Activated naive CD4-positive, alpha-beta T cell (primary cell): ENCODE results near the gene ACTR6.

Experiments used
- DNase-seq, 4 experiments: peaks; one replicate each; lab custom pipeline; 2025; lab: John Stamatoyannopoulos, UW

ACTR6 gene

DNA sequence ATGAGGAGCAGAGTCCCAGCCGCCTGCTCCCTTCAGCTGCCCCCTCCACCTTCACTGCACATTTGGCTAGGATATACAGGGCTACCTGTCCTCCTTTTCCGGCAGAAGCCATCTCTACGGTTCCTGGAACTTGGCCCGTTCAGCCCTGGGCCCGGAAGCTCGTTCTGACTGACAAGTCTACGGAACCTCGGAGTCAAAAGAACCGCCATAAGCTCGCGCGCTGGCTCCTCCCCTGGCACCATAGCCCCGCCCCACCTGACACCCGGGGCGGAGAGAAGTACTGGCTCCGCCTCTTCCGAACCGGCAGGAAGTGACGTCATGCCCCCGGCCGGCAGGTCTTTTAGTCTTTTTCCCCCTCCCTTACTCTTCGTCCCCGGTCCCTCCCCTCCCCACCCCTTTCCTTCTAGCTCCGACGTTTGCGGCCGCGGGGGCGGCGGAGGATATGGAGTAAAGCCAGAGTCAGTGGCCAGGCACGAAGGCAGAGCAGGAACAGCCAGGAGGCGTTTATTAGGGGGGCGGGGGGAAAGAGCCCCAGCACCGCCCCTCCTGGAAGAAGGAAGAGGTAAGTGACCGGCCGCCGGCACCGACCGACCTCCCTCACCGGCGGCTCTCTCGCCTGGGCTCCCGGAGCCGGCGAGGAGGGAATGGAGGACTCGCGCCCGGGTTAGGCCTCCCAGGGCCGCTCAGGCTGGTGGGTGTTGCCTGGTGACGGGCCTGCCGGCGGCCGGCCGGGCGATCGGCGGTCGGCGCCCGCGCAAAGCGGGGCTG, 66.4 kb downstream of the ACTR6 start, which contains the start of the genes DEPDC4 and SCYL2:
TSS of gene DEPDC4 (minus strand) at position 245 of the 768 bp plus-strand sequence. CDS start at position 242, 3 bp downstream.
TSS of gene SCYL2 (plus strand) at position 343 of the 768 bp plus-strand sequence. CDS start 15,794 bp downstream, outside the sequence.
- DNase-seq = peak; percentile 83 to 93 (median 90)

DNA sequence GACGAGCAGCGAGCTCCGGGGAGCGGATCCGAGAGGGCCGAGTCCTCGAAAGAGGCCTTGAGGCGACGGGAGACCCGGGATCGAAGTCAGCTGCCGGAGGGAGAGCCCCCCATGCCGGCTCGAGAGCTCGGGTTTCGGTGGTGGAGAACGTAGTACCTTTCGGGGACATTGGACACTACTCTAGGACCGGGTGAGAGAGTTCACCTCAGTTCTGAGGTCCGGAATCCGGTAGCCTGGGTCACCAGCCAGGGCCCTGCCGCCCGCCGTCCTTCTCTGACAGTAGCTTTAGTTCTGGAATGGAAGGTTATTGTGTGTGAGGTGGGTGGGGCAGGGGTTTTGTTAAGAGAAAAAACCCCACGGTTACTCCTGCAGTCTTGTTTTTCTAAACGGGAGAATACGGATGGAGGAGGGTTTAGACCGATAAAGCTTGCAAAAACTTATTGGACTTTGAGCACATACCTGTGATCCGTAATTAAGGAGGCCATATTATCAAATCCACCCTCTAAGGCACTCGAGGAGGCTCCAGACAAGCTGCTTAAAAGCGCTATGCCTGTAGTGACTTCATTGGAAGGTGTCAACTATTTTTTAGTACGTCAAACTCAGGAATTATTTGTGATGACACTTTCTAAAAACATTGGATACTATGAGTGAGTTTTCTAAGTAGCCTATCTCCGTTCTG, 67.1 kb downstream of the ACTR6 start:
- DNase-seq = peak in 1 of 4 experiments; percentile 24

DNA sequence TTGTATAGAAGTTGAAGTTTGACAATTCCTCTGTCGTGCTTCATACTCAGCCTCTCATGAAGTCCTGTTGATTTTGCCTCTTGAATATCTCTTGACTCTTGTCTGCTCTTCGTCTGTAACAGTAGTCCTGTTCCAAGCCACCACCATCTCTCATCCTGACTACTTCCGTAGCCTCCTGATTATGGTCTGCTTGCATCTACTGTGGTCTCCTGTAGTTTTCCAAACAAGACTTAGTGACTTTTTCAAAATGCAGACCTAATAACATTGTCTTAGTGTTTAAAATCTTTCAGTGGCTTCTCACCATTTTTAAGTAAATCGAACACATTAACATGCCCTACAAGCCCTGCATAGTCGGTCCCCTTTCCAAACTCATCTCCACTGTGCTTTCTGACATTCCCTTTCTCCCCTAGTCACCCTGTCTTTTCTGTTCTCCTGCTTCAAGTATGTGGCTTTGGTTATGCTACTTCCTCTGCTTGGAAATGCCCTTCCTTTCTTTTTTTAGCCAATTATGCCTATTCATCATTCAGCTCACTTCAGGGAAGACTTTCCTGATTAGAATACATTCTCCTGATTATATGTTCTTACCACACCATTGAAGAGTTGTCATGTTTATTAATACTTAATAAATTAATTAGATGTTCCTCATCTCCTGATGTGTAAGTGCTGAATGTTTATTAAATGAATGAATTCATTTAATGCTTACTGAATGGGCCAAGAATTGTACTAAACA, 68.4 kb downstream of the ACTR6 start:
- DNase-seq = no peak

DNA sequence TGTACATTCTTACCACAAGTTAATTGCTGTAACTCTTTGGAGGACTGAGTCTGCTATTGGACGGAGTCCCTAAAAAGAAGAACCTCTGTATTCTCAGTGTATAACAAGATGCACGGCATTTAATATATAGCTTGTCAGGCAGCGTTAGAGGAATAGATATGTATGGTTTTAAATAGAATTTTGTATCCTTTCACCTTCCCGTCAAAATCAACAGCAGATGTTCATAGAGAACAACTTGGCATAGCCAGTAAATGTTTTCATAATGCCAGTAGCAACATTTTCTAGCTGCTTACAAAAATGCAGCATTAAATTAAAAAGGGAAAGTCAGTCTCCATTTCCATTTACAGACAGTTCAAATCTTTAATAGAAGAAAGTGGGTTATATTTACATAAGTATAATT, 73.2 kb downstream of the ACTR6 start:
- DNase-seq = no peak
